ENCODE measurements around the gene RTL1. TPM values are rescaled to one million over a fixed set of nuclear protein-coding genes. Genes with fewer than 3 reads are reported as not detected.

RTL1 gene
- total RNA-seq, 2 experiments from 2014 or later = not detected

DNA sequence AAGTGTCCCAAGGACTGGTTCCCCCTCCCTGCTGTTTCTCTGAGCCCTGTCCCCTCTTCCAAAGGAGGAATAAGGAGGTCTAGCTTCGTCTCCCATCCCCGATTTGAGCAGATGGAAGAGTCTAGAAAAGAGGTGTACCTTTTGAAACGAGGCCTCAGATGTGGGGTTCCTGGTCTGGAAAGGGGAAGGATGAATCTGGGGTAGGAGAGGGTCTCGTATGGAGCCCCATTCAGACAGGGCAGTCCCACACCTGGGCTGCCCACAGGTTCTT, 64.3 kb downstream of the RTL1 start:
- Mint-ChIP-seq H3K27me3 (no peaks in the 10 kb centered on the region), H3K4me3 (no peak overlapping the region), H3K9me3 (no peaks in the 10 kb centered on the region), H3K36me3 (ENCODE audit: low read depth) (no peaks in the 10 kb centered on the region), H3K27ac (no peak overlapping the region), H3K4me1 (no peaks in the 10 kb centered on the region)
- ChIA-PET POLR2A (no interaction called here), CTCF (no interaction called here)
- DNase-seq = no peak

GRCh38 chr14:100838493-100839314, 64.8 kb downstream of the RTL1 start:
- Mint-ChIP-seq H3K4me1 (no peaks in the 10 kb centered on the region), H3K4me3 (no peak overlapping the region), H3K27ac (no peak overlapping the region), H3K27me3 (no peaks in the 10 kb centered on the region), H3K36me3 (ENCODE audit: low read depth) (no peaks in the 10 kb centered on the region), H3K9me3 (no peaks in the 10 kb centered on the region)
- DNase-seq = no peak
- ChIA-PET CTCF (no interaction called here), POLR2A (no interaction called here)

DNA sequence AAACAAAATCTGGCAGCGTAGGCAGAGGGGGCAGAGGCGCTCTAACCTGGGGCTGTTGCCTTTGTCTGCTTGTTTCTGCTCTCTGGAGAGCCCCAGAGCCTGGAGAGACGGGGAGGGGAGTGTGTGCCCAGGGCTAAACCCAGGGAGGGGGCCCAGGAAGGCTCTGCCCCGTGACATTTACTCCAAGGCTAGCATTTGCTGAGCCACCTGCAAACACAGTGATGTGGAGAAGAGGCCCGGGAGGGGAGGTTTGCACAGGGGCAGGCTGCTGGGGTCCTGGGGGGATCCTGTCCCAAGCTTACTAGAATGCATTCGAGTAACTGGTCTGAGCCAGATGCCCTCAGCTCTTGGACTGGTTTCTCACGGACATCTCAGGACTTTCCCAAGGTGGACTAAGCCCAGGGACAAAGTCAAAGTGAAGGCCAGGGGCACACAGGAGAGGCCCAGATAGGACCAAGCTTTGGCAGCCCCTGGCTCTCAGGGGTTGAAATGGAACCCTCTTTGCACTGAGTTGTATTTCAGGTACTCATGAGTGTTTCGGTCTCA, 65.6 kb downstream of the RTL1 start:
- no peaks in the 10 kb centered on the region for H3K36me3 Mint-ChIP-seq (ENCODE audit: low read depth)
- ChIA-PET POLR2A (no interaction called here), CTCF (no interaction called here)
- H3K4me3 Mint-ChIP-seq = no peak overlapping the region
- H3K27ac Mint-ChIP-seq = no peak overlapping the region
- no peaks in the 10 kb centered on the region for H3K4me1 Mint-ChIP-seq
- H3K27me3 Mint-ChIP-seq = no peaks in the 10 kb centered on the region
- H3K9me3 Mint-ChIP-seq = no peaks in the 10 kb centered on the region
- DNase-seq = no peak

GRCh38 chr14:100836941-100837804, 66.3 kb downstream of the RTL1 start:
- CTCF ChIA-PET = interaction anchor here (0.6 kb wide), 1 partner anchor 387 kb away, joined by 3 read pairs; no protein-coding TSS in a partner anchor

GRCh38 chr14:100836311-100836805, 67.2 kb downstream of the RTL1 start:
- no peak for DNase-seq
- Mint-ChIP-seq H3K9me3 (no peaks in the 10 kb centered on the region), H3K27ac (no peak overlapping the region), H3K36me3 (ENCODE audit: low read depth) (no peaks in the 10 kb centered on the region), H3K27me3 (no peaks in the 10 kb centered on the region), H3K4me3 (no peak overlapping the region), H3K4me1 (no peaks in the 10 kb centered on the region)
- POLR2A ChIA-PET = no interaction called here
- CTCF ChIA-PET = interaction anchor here (0.6 kb wide), 1 partner anchor 388 kb away, joined by 3 read pairs; no protein-coding TSS in a partner anchor

More at GRCh38 chr14:100836941-100837804, 66.3 kb downstream of the RTL1 start:
- H3K27ac Mint-ChIP-seq = no peak overlapping the region
- no peaks in the 10 kb centered on the region for H3K4me1 Mint-ChIP-seq
- DNase-seq = no peak
- no peaks in the 10 kb centered on the region for H3K27me3 Mint-ChIP-seq
- no peaks in the 10 kb centered on the region for H3K36me3 Mint-ChIP-seq (ENCODE audit: low read depth)
- H3K9me3 Mint-ChIP-seq = no peaks in the 10 kb centered on the region
- POLR2A ChIA-PET = no interaction called here
- no peak overlapping the region for H3K4me3 Mint-ChIP-seq

- Mint-ChIP-seq H3K27me3 (no peaks in the 10 kb centered on the region), H3K36me3 (ENCODE audit: low read depth) (no peaks in the 10 kb centered on the region), H3K27ac (no peak overlapping the region), H3K4me1 (no peaks in the 10 kb centered on the region), H3K9me3 (no peaks in the 10 kb centered on the region), H3K4me3 (no peak overlapping the region)
- ChIA-PET CTCF (no interaction called here), POLR2A (no interaction called here)
- no peak for DNase-seq
Measured at GRCh38 chr14:100835548-100836310, 67.8 kb downstream of the RTL1 start.

- Mint-ChIP-seq H3K27me3 (no peaks in the 10 kb centered on the region), H3K27ac (no peak overlapping the region), H3K4me3 (no peak overlapping the region), H3K36me3 (ENCODE audit: low read depth) (no peaks in the 10 kb centered on the region), H3K4me1 (no peaks in the 10 kb centered on the region), H3K9me3 (no peaks in the 10 kb centered on the region)
- ChIA-PET POLR2A (no interaction called here), CTCF (no interaction called here)
- DNase-seq = no peak
Measured at GRCh38 chr14:100834794-100835547, 68.6 kb downstream of the RTL1 start.

DNA sequence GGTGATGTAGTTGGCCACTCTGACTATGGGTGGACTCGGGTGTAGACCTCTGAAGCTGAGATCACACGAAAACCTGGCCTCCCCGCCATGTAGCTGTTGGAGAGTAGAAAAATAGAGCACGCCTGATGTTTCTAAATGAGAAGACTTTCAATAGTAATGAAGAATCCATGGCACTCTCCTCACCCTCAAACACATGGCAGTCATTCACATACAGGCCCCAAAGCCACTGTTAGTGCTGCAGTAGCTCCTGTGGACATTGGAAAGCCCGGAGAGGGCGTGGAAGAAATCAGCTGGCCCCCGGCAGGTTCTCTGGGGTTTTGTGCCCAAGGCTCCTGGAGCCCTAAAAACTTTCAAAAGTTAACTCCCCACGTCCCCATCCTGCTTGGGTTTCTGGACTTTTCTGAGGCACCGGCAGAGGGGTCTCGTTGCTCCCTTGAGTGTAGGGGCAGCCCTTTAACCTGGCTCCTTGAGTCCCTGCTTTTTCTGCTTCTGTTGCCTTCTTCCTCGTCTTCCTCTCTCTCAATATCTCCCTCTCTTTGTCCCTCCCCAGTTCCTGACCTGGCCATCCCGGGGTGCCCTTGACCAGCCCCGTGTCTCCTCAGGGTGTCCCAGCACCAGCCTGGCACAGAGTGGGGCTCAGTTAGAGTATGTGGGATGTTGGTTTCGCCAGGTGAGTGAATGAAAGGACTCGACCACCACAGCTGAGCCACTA, 69.3 kb downstream of the RTL1 start:
- Mint-ChIP-seq H3K4me1 (no peaks in the 10 kb centered on the region), H3K9me3 (no peaks in the 10 kb centered on the region), H3K36me3 (ENCODE audit: low read depth) (no peaks in the 10 kb centered on the region), H3K4me3 (no peak overlapping the region), H3K27me3 (no peaks in the 10 kb centered on the region), H3K27ac (no peak overlapping the region)
- no peak for DNase-seq
- ChIA-PET CTCF (no interaction called here), POLR2A (no interaction called here)

GRCh38 chr14:100832311-100832960, 71.1 kb downstream of the RTL1 start:
- DNase-seq = no peak
- Mint-ChIP-seq H3K4me1 (peaks cover under 1% of the 10 kb centered on the region), H3K4me3 (no peak overlapping the region), H3K9me3 (peaks cover 2% of the 10 kb centered on the region), H3K27ac (no peak overlapping the region), H3K27me3 (peaks cover 6% of the 10 kb centered on the region), H3K36me3 (ENCODE audit: low read depth) (no peaks in the 10 kb centered on the region)
- ChIA-PET CTCF (no interaction called here), POLR2A (no interaction called here)

- ChIA-PET POLR2A (no interaction called here), CTCF (no interaction called here)
- H3K4me3 Mint-ChIP-seq = no peak overlapping the region
- no peaks in the 10 kb centered on the region for H3K36me3 Mint-ChIP-seq (ENCODE audit: low read depth)
- no peak for DNase-seq
- peaks cover 4% of the 10 kb centered on the region for H3K9me3 Mint-ChIP-seq
- no peak overlapping the region for H3K27ac Mint-ChIP-seq
- peaks cover 18% of the 10 kb centered on the region for H3K27me3 Mint-ChIP-seq
- H3K4me1 Mint-ChIP-seq = peaks cover 2% of the 10 kb centered on the region
Measured at GRCh38 chr14:100830681-100831080, 72.8 kb downstream of the RTL1 start.
